Liver (tissue), 3 donors: ENCODE measurements around the gene KHNYN.

Source experiments
- ATF3 ChIP-seq: IDR thresholded peaks from 2 replicates; pipeline ENCODE4 v1.6.1; 2016; ENCODE audit warnings: antibody characterized with exemption
- CTCF ChIP-seq: fragments of 150-350 bp; IDR thresholded peaks from 2 replicates; pipeline ENCODE4 v1.5.1; 2017; ENCODE audit warnings: improper control_type of control experiment, low read depth, low read length; ENCODE audit not compliant: missing input control
- FOXA1 ChIP-seq: IDR thresholded peaks from 2 replicates; pipeline ENCODE4 v1.6.1; 2016; ENCODE audit warnings: antibody characterized with exemption
- FOXA2 ChIP-seq: IDR thresholded peaks from 2 replicates; pipeline ENCODE4 v1.6.1; 2016; ENCODE audit warnings: antibody characterized with exemption
- HNF4A ChIP-seq, 2 donors: conservative IDR thresholded peaks; 2 replicates each; pipeline ENCODE4 v1.6.1; 2016; ENCODE audit warnings: antibody characterized with exemption in 2 of 2, mild to moderate bottlenecking in 2 of 2
- JUND ChIP-seq, 2 donors: IDR thresholded peaks; 2 replicates each; pipeline ENCODE4 v1.6.1; 2016; ENCODE audit warnings: antibody characterized with exemption in 2 of 2
- MAX ChIP-seq: IDR thresholded peaks from 2 replicates; pipeline ENCODE4 v1.6.1; 2016; ENCODE audit warnings: antibody characterized with exemption
- NR2F2 ChIP-seq: IDR thresholded peaks from 2 replicates; pipeline ENCODE4 v1.6.1; 2016; ENCODE audit warnings: antibody characterized with exemption
- RAD21 ChIP-seq, 2 donors: IDR thresholded peaks; 2 replicates each; pipeline ENCODE4 v1.6.1; 2016; ENCODE audit warnings: antibody characterized with exemption in 2 of 2, mild to moderate bottlenecking in 2 of 2
- REST ChIP-seq: IDR thresholded peaks from 2 replicates; pipeline ENCODE4 v1.6.1; 2016; ENCODE audit warnings: antibody characterized with exemption, mild to moderate bottlenecking
- SP1 ChIP-seq: IDR thresholded peaks from 2 replicates; pipeline ENCODE4 v1.6.1; 2018; ENCODE audit warnings: antibody characterized with exemption, mild to moderate bottlenecking
- TAF1 ChIP-seq: conservative IDR thresholded peaks from 2 replicates; pipeline ENCODE4 v1.6.1; 2016; ENCODE audit warnings: antibody characterized with exemption, mild to moderate bottlenecking
- ZBTB33 ChIP-seq: IDR thresholded peaks from 2 replicates; pipeline ENCODE4 v1.6.1; 2016; ENCODE audit warnings: antibody characterized with exemption
- donor health status: healthy.
- donor health status: healthy.

- TF ChIP-seq CTCF (no peak), FOXA2 (no peak), ATF3 (no peak), NR2F2 (no peak), TAF1 (no peak), MAX (no peak), RAD21 (IDR thresholded peaks at IDR 0.05) (no peak), SP1 (no peak), ZBTB33 (no peak), REST (no peak), FOXA1 (no peak), JUND (IDR thresholded peaks at IDR 0.05) (no peak), HNF4A (conservative IDR thresholded peaks at IDR 0.05) (no peak)
Observed at GRCh38 chr14:24414077-24414476, 15.7 kb upstream of the KHNYN start.
